CD4-positive, alpha-beta T cell treated with Interleukin-15 for 1 hour (primary cell): ENCODE measurements around the gene USP28.
A peak's percentile ranks its signal among the peaks of the same experiment; 100 is the strongest.
"Not testable (repeated sequence)": the region's sequence is repeated elsewhere in the genome, so short reads cannot be mapped to it uniquely, and the experiment has no call there.

Experiments
- DNase-seq: peaks from one replicate; pipeline ENCODE4 v3.0.0-alpha.2; 2020

USP28 gene

GRCh38 chr11:113875234-113876073 lies at the start of gene USP28:
Gene USP28, minus strand, starts transcription at chr11:113875572. Its CDS starts 71 bp downstream, at chr11:113875501.
- DNase-seq = peak; percentile 86

GRCh38 chr11:113923572-113923971 lies 48.2 kb upstream of the USP28 start:
- no peak for DNase-seq

GRCh38 chr11:113911491-113911890 lies 36.1 kb upstream of the USP28 start:
- not testable (repeated sequence) for DNase-seq

GRCh38 chr11:113908098-113908497 lies 32.7 kb upstream of the USP28 start:
- DNase-seq = no peak

- DNase-seq = no peak
Measured at GRCh38 chr11:113907681-113908080, 32.3 kb upstream of the USP28 start.

GRCh38 chr11:113907152-113907551 lies 31.8 kb upstream of the USP28 start:
- no peak for DNase-seq

GRCh38 chr11:113906516-113906915 lies 31.1 kb upstream of the USP28 start:
- no peak for DNase-seq

GRCh38 chr11:113906038-113906437 lies 30.7 kb upstream of the USP28 start:
- no peak for DNase-seq

- DNase-seq = no peak
Measured at GRCh38 chr11:113904379-113905101, 29.2 kb upstream of the USP28 start, which contains the start of gene HTR3B. Gene HTR3B, plus strand, starts transcription at chr11:113904796. Its CDS starts 138 bp downstream, at chr11:113904934.

GRCh38 chr11:113901141-113901540 lies 25.8 kb upstream of the USP28 start:
- DNase-seq = no peak

GRCh38 chr11:113896156-113896879 lies 20.9 kb upstream of the USP28 start:
- DNase-seq = no peak

- no peak for DNase-seq
Measured at GRCh38 chr11:113895367-113896155, 20.2 kb upstream of the USP28 start.

GRCh38 chr11:113894421-113894996 lies 19.1 kb upstream of the USP28 start:
- DNase-seq = no peak

GRCh38 chr11:113888848-113889247 lies 13.5 kb upstream of the USP28 start:
- no peak for DNase-seq

GRCh38 chr11:113885897-113886296 lies 10.5 kb upstream of the USP28 start:
- DNase-seq = no peak

GRCh38 chr11:113884361-113884836 lies 9.0 kb upstream of the USP28 start:
- DNase-seq = no peak

- no peak for DNase-seq
Measured at GRCh38 chr11:113881856-113882255, 6.5 kb upstream of the USP28 start.

- no peak for DNase-seq
Measured at GRCh38 chr11:113880971-113881370, 5.6 kb upstream of the USP28 start.

- DNase-seq = not testable (repeated sequence)
Measured at GRCh38 chr11:113879446-113879845, 4.1 kb upstream of the USP28 start.

GRCh38 chr11:113877670-113878055 lies 2.3 kb upstream of the USP28 start:
- DNase-seq = no peak

- DNase-seq = no peak
Measured at GRCh38 chr11:113876798-113877669, 1.7 kb upstream of the USP28 start.
